Measurements from ENCODE around the gene CCDC148. TPM values are rescaled to one million over a fixed set of nuclear protein-coding genes. Genes with fewer than 3 reads are reported as not detected.

Gene CCDC148
- total and polyA plus RNA-seq, 2 donors (not counting 3 experiments of a cell fraction or from before 2014, with no cell fraction given), result 0.04 to 0.69 TPM

- Histone ChIP-seq H3K27ac (ENCODE audit: insufficient read depth, low read depth, low read length) (no peak overlapping the region), H3K4me1 (ENCODE audit: control insufficient read depth, extremely low read depth, insufficient read depth, low read length) (no peaks in the 10 kb centered on the region), H3K79me2 (ENCODE audit: control insufficient read depth, insufficient read depth, low read length) (no peaks in the 10 kb centered on the region), H3K9me3 (replicated peaks; ENCODE audit: control insufficient read depth, insufficient read depth, low read length) (no peaks in the 10 kb centered on the region), H3K9ac (replicated peaks; ENCODE audit: extremely low read depth, insufficient read depth, low read length) (no peak overlapping the region), H4K20me1 (replicated peaks; ENCODE audit: control insufficient read depth, extremely low read depth, insufficient read depth, low read length) (no peaks in the 10 kb centered on the region), H3K4me3 (replicated peaks in 1 of 3; ENCODE audit: insufficient read depth in 1 of 3, low read depth in 1 of 3, low read length in 3 of 3) (no peak overlapping the region), H3K36me3 (ENCODE audit: control insufficient read depth in 2 of 2, extremely low read depth in 1 of 2, insufficient read depth in 2 of 2, low read length in 2 of 2) (no peaks in the 10 kb centered on the region), H2AFZ (ENCODE audit: low read depth, low read length) (no peak overlapping the region), H3K4me2 (ENCODE audit: insufficient read depth, low read length) (no peak overlapping the region), H3K27me3 (ENCODE audit: control insufficient read depth in 2 of 2, insufficient read depth in 2 of 2, low read length in 2 of 2) (peaks cover 0 to 1% of the 10 kb centered on the region in 2 experiments), H3K9me1 (replicated peaks; ENCODE audit: control insufficient read depth, extremely low read depth, insufficient read depth, low read length) (no peaks in the 10 kb centered on the region)
- dilution Hi-C loops (cut with MboI; ENCODE audit: extremely low pct_ligation_motif_present, low sequenced_read_pairs), result no loop called here
- no TSS peak for BruUV-seq (replicated peaks)
- intact Hi-C loops (cut with micrococcal nuclease), result no loop called here
- no peak for FAIRE-seq
- no peak for TF ChIP-seq POLR2A (IDR thresholded peaks at IDR 0.05; ENCODE audit: low read depth, low read length)
- no peak for TF ChIP-seq MAX (IDR thresholded peaks at IDR 0.05; ENCODE audit: insufficient read depth, insufficient read length)
- no peak for TF ChIP-seq MYC (IDR thresholded peaks at IDR 0.05; ENCODE audit: low read depth, low read length)
- no peak for TF ChIP-seq FOS (IDR thresholded peaks at IDR 0.05; ENCODE audit: borderline replicate concordance, insufficient read depth, low read length)
- DNase-seq (ENCODE audit: low read depth, low spot score), result no peak
- ChIA-PET CTCF (no interaction called here), POLR2A (no interaction called here)
Observed at GRCh38 chr2:158124896-158125295, 331.7 kb downstream of the CCDC148 start.

Small RNA genes lying within 50 kb of the gene (small RNA-seq; reads per million reads assigned to genes)
- not detected for gene RN7SL393P (ENCODE audit: insufficient read depth, insufficient read length, low read depth, low replicate concordance)

Other genes with a start within 250 kb of the CCDC148 start
- 55.1 and 68.5 TPM in 2 replicates for gene PKP4, start 199 bp upstream of the CCDC148 start, total RNA-seq
- 28.3 and 35.4 TPM in 2 replicates for gene PKP4, start 199 bp upstream of the CCDC148 start, polyA plus RNA-seq

Data from endothelial cell of umbilical vein (primary cell).